Activated CD8-positive, alpha-beta T cell treated with anti-CD3 and anti-CD28 coated beads for 36 hours (primary cell): ENCODE measurements around the gene SYMPK. TPM values are rescaled to one million over a fixed set of nuclear protein-coding genes. Genes with fewer than 3 reads are reported as not detected.

ENCODE experiments used
- ATAC-seq: fragments of 200-7000 bp; cut with Tn5 transposase; one replicate; pipeline ENCODE4 v1.10.0; 2021; ENCODE audit warnings: mild to moderate bottlenecking, moderate library complexity
- CTCF ChIA-PET: fragments of 350-600 bp; sonication (Branson Sonifier 250); formaldehyde crosslinking; loops from one replicate; lab custom pipeline; 2021; ENCODE audit warnings: antibody characterized with exemption; lab: Charles Lee
- POLR2A ChIA-PET: fragments of 350-600 bp; sonication (Branson Sonifier 250); formaldehyde crosslinking; loops from one replicate; lab custom pipeline; 2021; ENCODE audit warnings: antibody characterized with exemption; lab: Charles Lee
- DNase-seq: peaks from one replicate; pipeline ENCODE4 v3.0.0-alpha.2; 2020
- H3K27ac Mint-ChIP-seq: one replicate; pipeline ENCODE4 v1.8.0; 2021; ENCODE audit warnings: mild to moderate bottlenecking, mixed read lengths
- H3K27me3 Mint-ChIP-seq: one replicate; pipeline ENCODE4 v1.8.0; 2021; ENCODE audit warnings: mixed read lengths
- H3K36me3 Mint-ChIP-seq: one replicate; pipeline ENCODE4 v1.8.0; 2021; ENCODE audit warnings: low read depth, mixed read lengths
- H3K4me1 Mint-ChIP-seq: one replicate; pipeline ENCODE4 v1.8.0; 2021; ENCODE audit warnings: low read depth, mixed read lengths
- H3K4me3 Mint-ChIP-seq: one replicate; pipeline ENCODE4 v1.8.0; 2021; ENCODE audit warnings: mild to moderate bottlenecking, moderate library complexity, mixed read lengths
- H3K9me3 Mint-ChIP-seq: one replicate; pipeline ENCODE4 v1.8.0; 2021; ENCODE audit warnings: mixed read lengths
- intact Hi-C: fragments of 100-400 bp; cut with micrococcal nuclease; formaldehyde crosslinking; loops from one replicate; pipeline ENCODE4 v1.10.0; 2022
- total RNA-seq, 2 experiments: library from RNA; stranded (reverse); gene quantifications; one replicate each; pipeline ENCODE4 v1.2.3, GENCODE V29; 2021
- TF ChIP-seq, protein P1 (sequence below): fragments of 200-600 bp; IDR thresholded peaks from one replicate; pipeline ENCODE4 v1.8.0; 2022; ENCODE audit warnings: antibody characterized with exemption, mild to moderate bottlenecking

SYMPK gene
- total RNA-seq, 2 experiments from 2014 or later, result 96.8 to 114 TPM

DNA sequence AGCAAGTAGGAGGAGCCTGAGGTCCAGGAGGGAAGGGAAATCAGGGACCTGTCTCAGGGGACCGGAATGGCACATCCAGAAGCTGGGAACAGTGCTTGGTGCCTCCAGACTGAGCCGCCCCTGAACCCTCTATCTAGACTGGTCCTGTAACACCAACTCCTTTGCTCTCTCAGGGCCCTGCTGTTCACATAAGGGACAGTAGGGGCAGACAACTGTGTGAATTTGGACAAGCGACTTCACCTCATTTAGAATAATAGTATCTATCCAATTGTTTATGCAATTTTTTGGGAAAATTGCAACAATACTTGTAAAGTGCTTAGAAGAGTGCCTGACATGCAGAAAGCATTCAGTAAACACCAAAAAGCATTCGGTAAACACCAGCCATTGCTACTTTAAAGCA is 14.0 kb downstream of the SYMPK start:
- DNase-seq, result peak; percentile 10
- peak; percentile 47 for ATAC-seq
- TF ChIP-seq, protein P1, sequence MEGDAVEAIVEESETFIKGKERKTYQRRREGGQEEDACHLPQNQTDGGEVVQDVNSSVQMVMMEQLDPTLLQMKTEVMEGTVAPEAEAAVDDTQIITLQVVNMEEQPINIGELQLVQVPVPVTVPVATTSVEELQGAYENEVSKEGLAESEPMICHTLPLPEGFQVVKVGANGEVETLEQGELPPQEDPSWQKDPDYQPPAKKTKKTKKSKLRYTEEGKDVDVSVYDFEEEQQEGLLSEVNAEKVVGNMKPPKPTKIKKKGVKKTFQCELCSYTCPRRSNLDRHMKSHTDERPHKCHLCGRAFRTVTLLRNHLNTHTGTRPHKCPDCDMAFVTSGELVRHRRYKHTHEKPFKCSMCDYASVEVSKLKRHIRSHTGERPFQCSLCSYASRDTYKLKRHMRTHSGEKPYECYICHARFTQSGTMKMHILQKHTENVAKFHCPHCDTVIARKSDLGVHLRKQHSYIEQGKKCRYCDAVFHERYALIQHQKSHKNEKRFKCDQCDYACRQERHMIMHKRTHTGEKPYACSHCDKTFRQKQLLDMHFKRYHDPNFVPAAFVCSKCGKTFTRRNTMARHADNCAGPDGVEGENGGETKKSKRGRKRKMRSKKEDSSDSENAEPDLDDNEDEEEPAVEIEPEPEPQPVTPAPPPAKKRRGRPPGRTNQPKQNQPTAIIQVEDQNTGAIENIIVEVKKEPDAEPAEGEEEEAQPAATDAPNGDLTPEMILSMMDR, result no peak
- ChIA-PET POLR2A (no interaction called here), CTCF (interaction anchor here (0.7 to 1.7 kb wide), 2 partner anchors 79 to 649 kb away, joined by 3 to 6 read pairs; partner anchors contain the start of gene SIX5)
- intact Hi-C loops, result no loop called here
- no peaks in the 10 kb centered on the region for H3K9me3 Mint-ChIP-seq
- H3K4me3 Mint-ChIP-seq, result no peak overlapping the region
- H3K27me3 Mint-ChIP-seq, result no peaks in the 10 kb centered on the region
- peaks cover 55% of the 10 kb centered on the region for H3K36me3 Mint-ChIP-seq
- H3K27ac Mint-ChIP-seq, result no peak overlapping the region
- no peaks in the 10 kb centered on the region for H3K4me1 Mint-ChIP-seq

DNA sequence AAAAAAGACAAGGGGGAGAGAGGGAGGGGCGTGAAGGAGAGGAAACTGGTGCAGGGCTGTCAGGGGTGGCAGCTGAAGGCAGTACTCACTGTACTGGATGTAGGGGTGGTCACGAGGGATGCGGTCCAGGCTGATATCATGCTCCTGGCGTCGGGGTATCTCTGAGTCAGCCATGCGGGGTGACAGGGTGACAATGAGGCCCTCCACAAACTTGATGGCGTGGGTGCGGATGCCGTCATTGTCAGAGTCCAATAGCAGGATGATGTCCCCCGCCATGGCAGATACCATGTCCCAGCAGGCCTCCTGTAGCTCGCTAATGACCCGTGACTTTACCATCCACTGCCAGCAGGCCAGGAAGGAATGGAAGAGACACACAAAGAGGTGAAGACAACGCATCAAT is 15.3 kb downstream of the SYMPK start:
- ChIA-PET POLR2A (interaction anchor here (0.6 kb wide), 1 partner anchor 373 kb away, joined by 3 read pairs; no protein-coding TSS in a partner anchor), CTCF (interaction anchor here (1.1 to 2.0 kb wide), 3 partner anchors 16 to 49 kb away, joined by 3 to 8 read pairs (median 4); no protein-coding TSS in a partner anchor)
- TF ChIP-seq, protein P1, result no peak
- no peak overlapping the region for H3K4me3 Mint-ChIP-seq
- H3K36me3 Mint-ChIP-seq, result peaks cover 58% of the 10 kb centered on the region
- no peak overlapping the region for H3K27ac Mint-ChIP-seq
- ATAC-seq, result no peak
- no peak for DNase-seq
- H3K9me3 Mint-ChIP-seq, result no peaks in the 10 kb centered on the region
- no peaks in the 10 kb centered on the region for H3K4me1 Mint-ChIP-seq
- intact Hi-C loops, result no loop called here
- no peaks in the 10 kb centered on the region for H3K27me3 Mint-ChIP-seq

DNA sequence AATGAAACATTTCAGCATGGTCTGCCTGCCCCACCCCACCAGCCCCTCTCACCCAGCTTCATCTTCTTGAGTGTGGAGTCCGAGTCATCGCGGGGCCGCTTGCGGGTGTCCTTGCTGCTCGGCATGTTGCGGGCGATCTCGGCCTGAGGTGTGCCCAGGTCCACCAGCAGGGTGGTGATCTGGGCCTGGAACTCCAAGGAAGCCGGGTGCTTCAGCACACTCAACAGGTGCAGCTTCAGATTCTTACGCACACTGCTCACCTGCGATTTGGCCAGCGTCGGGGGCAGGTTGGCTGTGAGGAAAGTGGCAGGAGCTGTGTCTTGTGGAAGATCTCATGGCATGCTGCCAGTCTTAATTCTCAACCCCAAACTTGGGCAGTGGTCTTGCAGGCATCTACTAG is 20.7 kb downstream of the SYMPK start:
- ChIA-PET POLR2A (no interaction called here), CTCF (interaction anchor here (2.2 kb wide), 1 partner anchor 25 kb away, joined by 8 read pairs; no protein-coding TSS in a partner anchor)
- H3K27ac Mint-ChIP-seq, result no peak overlapping the region
- H3K4me3 Mint-ChIP-seq, result no peak overlapping the region
- H3K36me3 Mint-ChIP-seq, result peaks cover 61% of the 10 kb centered on the region
- H3K4me1 Mint-ChIP-seq, result no peaks in the 10 kb centered on the region
- H3K27me3 Mint-ChIP-seq, result no peaks in the 10 kb centered on the region
- DNase-seq (no peak), ATAC-seq (no peak)
- intact Hi-C loops, result no loop called here
- H3K9me3 Mint-ChIP-seq, result no peaks in the 10 kb centered on the region
- TF ChIP-seq, protein P1, result no peak

DNA sequence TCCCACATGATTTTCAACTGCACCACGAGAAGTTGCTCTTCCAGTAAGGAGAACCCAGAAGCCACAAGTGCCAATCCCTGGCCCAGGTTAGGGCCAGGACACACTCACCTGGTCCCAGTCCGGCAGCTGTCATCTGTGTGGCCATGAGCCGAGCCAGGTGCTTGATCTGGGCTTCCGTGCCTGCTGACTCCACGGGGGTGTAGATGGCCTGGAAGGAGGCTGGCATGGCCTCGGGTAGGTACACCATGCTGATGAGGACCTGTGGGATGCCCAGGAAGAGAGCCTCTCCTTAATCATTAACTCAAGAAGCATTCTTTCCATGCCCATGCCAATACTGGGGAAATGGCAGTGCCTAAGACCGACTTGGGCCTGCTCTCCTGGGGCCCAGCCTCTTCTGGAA is 28.0 kb downstream of the SYMPK start:
- Mint-ChIP-seq H3K9me3 (no peaks in the 10 kb centered on the region), H3K27me3 (no peaks in the 10 kb centered on the region), H3K4me1 (no peaks in the 10 kb centered on the region), H3K36me3 (peaks cover 58% of the 10 kb centered on the region), H3K4me3 (no peak overlapping the region), H3K27ac (no peak overlapping the region)
- ATAC-seq, result no peak
- ChIA-PET CTCF (interaction anchor here (1.2 to 3.0 kb wide), 3 partner anchors 17 to 27 kb away, joined by 3 to 12 read pairs (median 6); partner anchors contain the start of gene RSPH6A), POLR2A (no interaction called here)
- no peak for DNase-seq
- TF ChIP-seq, protein P1, result no peak
- intact Hi-C loops, result no loop called here

DNA sequence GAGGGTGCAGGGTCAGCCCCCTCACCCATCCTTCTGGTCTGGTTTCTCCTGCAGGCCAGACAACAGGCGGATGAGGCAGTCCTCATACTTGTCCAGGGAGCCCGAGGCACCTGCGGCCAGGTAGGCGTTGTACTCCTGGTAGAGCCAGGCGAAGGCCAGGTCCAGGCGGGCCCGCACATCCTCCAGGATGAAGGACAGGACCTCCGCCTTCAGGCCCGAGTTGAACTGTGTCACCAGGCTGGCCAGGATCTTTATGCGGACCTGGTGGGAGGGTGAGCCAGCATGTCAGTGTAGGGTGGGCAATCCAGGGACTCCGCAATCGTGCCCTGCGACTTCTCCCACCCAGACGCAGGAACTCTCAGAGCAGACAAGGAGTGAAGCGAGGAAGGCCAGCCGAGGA is 34.0 kb downstream of the SYMPK start:
- TF ChIP-seq, protein P1, result no peak
- H3K27me3 Mint-ChIP-seq, result no peaks in the 10 kb centered on the region
- intact Hi-C loops, result no loop called here
- DNase-seq (no peak), ATAC-seq (no peak)
- H3K9me3 Mint-ChIP-seq, result no peaks in the 10 kb centered on the region
- H3K36me3 Mint-ChIP-seq, result peaks cover 54% of the 10 kb centered on the region
- no peak overlapping the region for H3K4me3 Mint-ChIP-seq
- no peak overlapping the region for H3K27ac Mint-ChIP-seq
- H3K4me1 Mint-ChIP-seq, result no peaks in the 10 kb centered on the region
- POLR2A ChIA-PET, result no interaction called here
- CTCF ChIA-PET, result interaction anchor here (4.7 kb wide), 1 partner anchor 12 kb away, joined by 35 read pairs; no protein-coding TSS in a partner anchor
